Measurements from ENCODE around the gene ADCY9. TPM values are rescaled to one million over a fixed set of nuclear protein-coding genes. Genes with fewer than 3 reads are reported as not detected.

Gene ADCY9
- total RNA-seq, 1 donor, result 9.7 TPM

GRCh38 chr16:4091240-4092012, 24.8 kb downstream of the ADCY9 start:
- peaks cover 23% of the 10 kb centered on the region for H3K4me1 ChIP-seq (ENCODE audit: insufficient read depth, low read length)
- no peaks in the 10 kb centered on the region for H3K9me3 ChIP-seq (ENCODE audit: low read depth, low read length)
- no peak overlapping the region for H3K4me3 ChIP-seq (ENCODE audit: low read length)
- no peaks in the 10 kb centered on the region for H3K27me3 ChIP-seq (ENCODE audit: insufficient read depth, low read length)

GRCh38 chr16:4090351-4090851, 25.8 kb downstream of the ADCY9 start:
- Histone ChIP-seq H3K4me3 (ENCODE audit: low read length) (no peak overlapping the region), H3K9me3 (ENCODE audit: low read depth, low read length) (no peaks in the 10 kb centered on the region), H3K27me3 (ENCODE audit: insufficient read depth, low read length) (no peaks in the 10 kb centered on the region), H3K4me1 (ENCODE audit: insufficient read depth, low read length) (peaks cover 15% of the 10 kb centered on the region)

- H3K4me1 ChIP-seq (ENCODE audit: insufficient read depth, low read length), result peaks cover 15% of the 10 kb centered on the region
- no peaks in the 10 kb centered on the region for H3K9me3 ChIP-seq (ENCODE audit: low read depth, low read length)
- no peak overlapping the region for H3K4me3 ChIP-seq (ENCODE audit: low read length)
- no peaks in the 10 kb centered on the region for H3K27me3 ChIP-seq (ENCODE audit: insufficient read depth, low read length)
Observed at GRCh38 chr16:4089811-4090301, 26.4 kb downstream of the ADCY9 start.

GRCh38 chr16:4089251-4089810, 26.9 kb downstream of the ADCY9 start:
- H3K9me3 ChIP-seq (ENCODE audit: low read depth, low read length), result no peaks in the 10 kb centered on the region
- H3K4me3 ChIP-seq (ENCODE audit: low read length), result no peak overlapping the region
- peaks cover 15% of the 10 kb centered on the region for H3K4me1 ChIP-seq (ENCODE audit: insufficient read depth, low read length)
- H3K27me3 ChIP-seq (ENCODE audit: insufficient read depth, low read length), result no peaks in the 10 kb centered on the region

GRCh38 chr16:4087990-4088577, 28.2 kb downstream of the ADCY9 start:
- Histone ChIP-seq H3K4me1 (ENCODE audit: insufficient read depth, low read length) (peaks cover 15% of the 10 kb centered on the region), H3K9me3 (ENCODE audit: low read depth, low read length) (no peaks in the 10 kb centered on the region), H3K27me3 (ENCODE audit: insufficient read depth, low read length) (no peaks in the 10 kb centered on the region), H3K4me3 (ENCODE audit: low read length) (no peak overlapping the region)

GRCh38 chr16:4087099-4087885, 28.9 kb downstream of the ADCY9 start:
- H3K4me1 ChIP-seq (ENCODE audit: insufficient read depth, low read length), result peaks cover 19% of the 10 kb centered on the region
- no peak overlapping the region for H3K4me3 ChIP-seq (ENCODE audit: low read length)
- H3K9me3 ChIP-seq (ENCODE audit: low read depth, low read length), result no peaks in the 10 kb centered on the region
- H3K27me3 ChIP-seq (ENCODE audit: insufficient read depth, low read length), result no peaks in the 10 kb centered on the region

GRCh38 chr16:4086153-4086552, 30.1 kb downstream of the ADCY9 start:
- Histone ChIP-seq H3K27me3 (ENCODE audit: insufficient read depth, low read length) (no peaks in the 10 kb centered on the region), H3K4me1 (ENCODE audit: insufficient read depth, low read length) (peaks cover 27% of the 10 kb centered on the region), H3K4me3 (ENCODE audit: low read length) (no peak overlapping the region), H3K9me3 (ENCODE audit: low read depth, low read length) (no peaks in the 10 kb centered on the region)

- H3K4me1 ChIP-seq (ENCODE audit: insufficient read depth, low read length), result peaks cover 27% of the 10 kb centered on the region
- no peaks in the 10 kb centered on the region for H3K27me3 ChIP-seq (ENCODE audit: insufficient read depth, low read length)
- no peak overlapping the region for H3K4me3 ChIP-seq (ENCODE audit: low read length)
- H3K9me3 ChIP-seq (ENCODE audit: low read depth, low read length), result no peaks in the 10 kb centered on the region
Observed at GRCh38 chr16:4085405-4085970, 30.8 kb downstream of the ADCY9 start.

GRCh38 chr16:4083347-4083870, 32.8 kb downstream of the ADCY9 start:
- Histone ChIP-seq H3K4me1 (ENCODE audit: insufficient read depth, low read length) (peaks cover 21% of the 10 kb centered on the region), H3K9me3 (ENCODE audit: low read depth, low read length) (no peaks in the 10 kb centered on the region), H3K4me3 (ENCODE audit: low read length) (no peak overlapping the region), H3K27me3 (ENCODE audit: insufficient read depth, low read length) (no peaks in the 10 kb centered on the region)

GRCh38 chr16:4082474-4083044, 33.7 kb downstream of the ADCY9 start:
- Histone ChIP-seq H3K4me1 (ENCODE audit: insufficient read depth, low read length) (peaks cover 17% of the 10 kb centered on the region), H3K4me3 (ENCODE audit: low read length) (no peak overlapping the region), H3K27me3 (ENCODE audit: insufficient read depth, low read length) (no peaks in the 10 kb centered on the region), H3K9me3 (ENCODE audit: low read depth, low read length) (no peaks in the 10 kb centered on the region)

- Histone ChIP-seq H3K27me3 (ENCODE audit: insufficient read depth, low read length) (no peaks in the 10 kb centered on the region), H3K9me3 (ENCODE audit: low read depth, low read length) (no peaks in the 10 kb centered on the region), H3K4me3 (ENCODE audit: low read length) (no peak overlapping the region), H3K4me1 (ENCODE audit: insufficient read depth, low read length) (peaks cover 15% of the 10 kb centered on the region)
Observed at GRCh38 chr16:4081521-4082021, 34.7 kb downstream of the ADCY9 start.

- no peaks in the 10 kb centered on the region for H3K27me3 ChIP-seq (ENCODE audit: insufficient read depth, low read length)
- no peak overlapping the region for H3K4me3 ChIP-seq (ENCODE audit: low read length)
- H3K9me3 ChIP-seq (ENCODE audit: low read depth, low read length), result no peaks in the 10 kb centered on the region
- peaks cover 15% of the 10 kb centered on the region for H3K4me1 ChIP-seq (ENCODE audit: insufficient read depth, low read length)
Observed at GRCh38 chr16:4081047-4081446, 35.2 kb downstream of the ADCY9 start.

- peaks cover 10% of the 10 kb centered on the region for H3K4me1 ChIP-seq (ENCODE audit: insufficient read depth, low read length)
- no peaks in the 10 kb centered on the region for H3K27me3 ChIP-seq (ENCODE audit: insufficient read depth, low read length)
- H3K4me3 ChIP-seq (ENCODE audit: low read length), result no peak overlapping the region
- H3K9me3 ChIP-seq (ENCODE audit: low read depth, low read length), result no peaks in the 10 kb centered on the region
Observed at GRCh38 chr16:4077174-4077649, 39.0 kb downstream of the ADCY9 start.

GRCh38 chr16:4075534-4075933, 40.7 kb downstream of the ADCY9 start:
- Histone ChIP-seq H3K4me1 (ENCODE audit: insufficient read depth, low read length) (no peaks in the 10 kb centered on the region), H3K27me3 (ENCODE audit: insufficient read depth, low read length) (no peaks in the 10 kb centered on the region), H3K4me3 (ENCODE audit: low read length) (no peak overlapping the region), H3K9me3 (ENCODE audit: low read depth, low read length) (no peaks in the 10 kb centered on the region)

Measured in mononuclear cell (primary cell).